Neural cell (in vitro differentiated cells): Measurements from ENCODE around the gene NTF4. TPM values are rescaled to one million over a fixed set of nuclear protein-coding genes. Genes with fewer than 3 reads are reported as not detected.
"Not testable (repeated sequence)": the region's sequence is repeated elsewhere in the genome, so short reads cannot be mapped to it uniquely, and the experiment has no call there.

Experiments
- H2AFZ ChIP-seq: fragments of 200-600, 300-800 bp; sonication (generic), shearing (Covaris generic); 2 replicates; pipeline ENCODE4 v1.6.0; 2014; ENCODE audit warnings: low read depth, mild to moderate bottlenecking, antibody characterized with exemption, low read length, moderate library complexity
- H3F3A ChIP-seq: fragments of 200-600 bp; shearing (Covaris generic); 2 replicates; pipeline ENCODE4 v1.6.1; 2016; ENCODE audit warnings: mild to moderate bottlenecking, moderate library complexity, mixed read lengths, antibody characterized with exemption, low read length; ENCODE audit not compliant: insufficient read depth, poor library complexity, severe bottlenecking
- H3K27ac ChIP-seq: fragments of 200-600, 300-800 bp; sonication (generic), shearing (Covaris generic); 2 replicates; pipeline ENCODE4 v1.5.1; 2014; ENCODE audit warnings: mild to moderate bottlenecking, low read length, moderate library complexity
- H3K27me3 ChIP-seq: fragments of 300-800, 200-600 bp; sonication (generic), shearing (Covaris generic); 2 replicates; pipeline ENCODE4 v1.6.0; 2014; ENCODE audit warnings: mild to moderate bottlenecking, low read depth, low read length, moderate library complexity; ENCODE audit not compliant: insufficient read depth
- H3K36me3 ChIP-seq: fragments of 300-800, 200-600 bp; sonication (generic), shearing (Covaris generic); 2 replicates; pipeline ENCODE4 v1.5.1; 2014; ENCODE audit warnings: mild to moderate bottlenecking, antibody characterized with exemption, low read length, moderate library complexity; ENCODE audit not compliant: insufficient read depth
- H3K4me2 ChIP-seq: fragments of 300-800, 200-600 bp; sonication (generic), shearing (Covaris generic); 2 replicates; pipeline ENCODE4 v1.6.0; 2014; ENCODE audit warnings: mild to moderate bottlenecking, low read length
- H3K4me3 ChIP-seq: fragments of 300-800, 200-600 bp; sonication (generic), shearing (Covaris generic); 2 replicates; pipeline ENCODE4 v1.5.1; 2014; ENCODE audit warnings: mild to moderate bottlenecking, low read length, moderate library complexity
- H3K79me2 ChIP-seq: fragments of 200-600 bp; shearing (Covaris generic); replicated peaks from 2 replicates; pipeline ENCODE4 v1.6.0; 2014; ENCODE audit warnings: mild to moderate bottlenecking, low read length, moderate library complexity; ENCODE audit not compliant: insufficient read depth
- H3K9ac ChIP-seq: fragments of 300-800, 200-600 bp; sonication (generic), shearing (Covaris generic); 2 replicates; pipeline ENCODE4 v1.6.1; 2016; ENCODE audit warnings: mild to moderate bottlenecking, low read length, mixed read lengths
- H3K9me2 ChIP-seq: fragments of 200-600 bp; shearing (Covaris generic); 2 replicates; pipeline ENCODE4 v1.6.1; 2016; ENCODE audit warnings: mild to moderate bottlenecking, low read length, mixed read lengths; ENCODE audit not compliant: insufficient read depth
- H3K9me3 ChIP-seq: fragments of 200-600, 300-800 bp; sonication (generic), shearing (Covaris generic); 2 replicates; pipeline ENCODE4 v1.6.1; 2016; ENCODE audit warnings: mild to moderate bottlenecking, mixed run types, low read length, moderate library complexity, mixed read lengths
- H4K20me1 ChIP-seq: fragments of 200-600 bp; shearing (Covaris generic); 2 replicates; pipeline ENCODE4 v1.6.1; 2016; ENCODE audit warnings: mild to moderate bottlenecking, mixed run types; ENCODE audit not compliant: insufficient read depth
- EP300 ChIP-seq: fragments of 450-650 bp; conservative IDR thresholded peaks from 2 replicates; pipeline ENCODE4 v1.6.1; 2014; ENCODE audit warnings: antibody characterized with exemption, mild to moderate bottlenecking, moderate library complexity; ENCODE audit not compliant: poor library complexity, severe bottlenecking
- EZH2 ChIP-seq: fragments of 200-600, 300-800 bp; shearing (Covaris generic), sonication (generic); IDR thresholded peaks from 2 replicates; pipeline ENCODE4 v1.6.1; 2014; ENCODE audit warnings: antibody characterized with exemption, low read length, borderline replicate concordance, mild to moderate bottlenecking; ENCODE audit not compliant: insufficient read depth, poor library complexity, severe bottlenecking
- MXI1 ChIP-seq: fragments of 450-650 bp; conservative IDR thresholded peaks from 2 replicates; pipeline ENCODE4 v1.6.1; 2014; ENCODE audit warnings: antibody characterized with exemption, mild to moderate bottlenecking; ENCODE audit not compliant: poor library complexity, severe bottlenecking
- POLR2AphosphoS5 ChIP-seq: IDR thresholded peaks from 2 replicates; pipeline ENCODE4 v1.6.1; 2012
- RAD21 ChIP-seq: fragments of 450-650 bp; conservative IDR thresholded peaks from 2 replicates; pipeline ENCODE4 v1.6.1; 2014; ENCODE audit warnings: antibody characterized with exemption, mild to moderate bottlenecking, moderate library complexity
- REST ChIP-seq: IDR thresholded peaks from 2 replicates; pipeline ENCODE4 v1.6.1; 2012; ENCODE audit warnings: borderline replicate concordance
- SMC3 ChIP-seq: fragments of 450-650 bp; conservative IDR thresholded peaks from 2 replicates; pipeline ENCODE4 v1.6.1; 2014; ENCODE audit warnings: antibody characterized with exemption, mild to moderate bottlenecking, moderate library complexity; ENCODE audit not compliant: poor library complexity
- TAF1 ChIP-seq: IDR thresholded peaks from 2 replicates; pipeline ENCODE4 v1.6.1; 2012; ENCODE audit warnings: low read depth
- polyA plus RNA-seq: library from polyadenylated mRNA; depleted of rRNA; stranded (reverse); fragments of >200 nt; gene quantifications from 2 replicates; pipeline ENCODE4 v1.2.3, GENCODE V29; 2014
- TF ChIP-seq, protein P1 (sequence below): fragments of 450-650 bp; IDR thresholded peaks from 2 replicates; pipeline ENCODE4 v1.5.1; 2014; ENCODE audit warnings: antibody characterized with exemption, mild to moderate bottlenecking, moderate library complexity; ENCODE audit not compliant: poor library complexity, severe bottlenecking

Gene NTF4
- polyA plus RNA-seq, 1 donor from 2014 or later, result not detected

GRCh38 chr19:49019242-49019932, 45.2 kb downstream of the NTF4 start:
- Histone ChIP-seq H3K4me3 (no peak overlapping the region), H3K4me2 (no peak overlapping the region), H3K27me3 (peaks cover 13% of the 10 kb centered on the region)

DNA sequence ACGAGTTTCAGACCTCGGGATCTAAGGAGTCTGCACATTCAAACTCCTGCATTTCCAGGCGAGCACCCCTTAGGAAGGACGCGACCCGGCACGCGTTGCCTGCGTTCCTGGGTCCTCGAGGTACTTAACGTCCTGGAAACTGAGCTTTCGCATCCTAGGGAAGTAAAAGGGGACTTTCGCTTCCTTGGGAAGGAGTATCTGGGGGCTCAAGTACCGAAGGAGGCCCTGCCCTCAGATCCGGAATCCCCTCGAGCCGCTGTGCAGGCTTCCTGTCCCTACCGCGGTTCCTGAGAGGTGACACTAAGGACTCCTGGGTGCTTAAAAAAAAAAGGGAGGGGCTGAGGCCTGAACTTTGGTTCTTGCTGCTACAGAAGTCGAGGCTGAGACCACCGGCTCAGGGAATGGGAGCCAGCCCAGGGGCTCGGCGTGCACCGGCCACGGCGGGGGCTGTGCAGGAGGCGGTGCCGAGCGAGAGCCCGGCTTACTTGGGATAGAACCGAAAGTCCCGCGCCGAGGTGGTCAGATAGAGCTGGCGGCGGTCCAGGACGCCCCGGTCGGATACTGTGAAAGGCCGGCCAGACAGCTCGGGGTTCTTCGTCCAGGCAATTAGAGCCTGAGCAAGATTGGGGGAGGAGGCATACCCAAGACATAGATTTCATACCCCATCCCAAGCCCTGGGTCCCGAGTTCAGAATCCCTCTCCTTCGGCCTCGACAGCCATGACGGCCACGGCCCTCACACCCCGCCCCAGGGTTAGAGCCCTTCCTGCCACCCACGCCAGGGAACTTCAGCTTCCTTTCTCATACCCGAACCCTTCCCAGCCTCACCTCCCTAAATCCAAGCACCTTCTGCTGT, 46.0 kb downstream of the NTF4 start:
- H3K9ac ChIP-seq, H3K4me2 ChIP-seq, H3K9me2 ChIP-seq, H3K4me3 ChIP-seq, H3K27ac ChIP-seq, H2AFZ ChIP-seq, H3K79me2 ChIP-seq, H3F3A ChIP-seq, H3K36me3 ChIP-seq, H3K9me3 ChIP-seq, H4K20me1 ChIP-seq: not testable (repeated sequence)
- peaks cover 13% of the 10 kb centered on the region for H3K27me3 ChIP-seq

More at GRCh38 chr19:49019242-49019932, 45.2 kb downstream of the NTF4 start:
- Histone ChIP-seq H3K79me2 (no peaks in the 10 kb centered on the region), H3K9me2 (no peaks in the 10 kb centered on the region), H3K27ac (no peak overlapping the region), H3K9ac (no peak overlapping the region), H4K20me1 (no peaks in the 10 kb centered on the region), H3K36me3 (no peaks in the 10 kb centered on the region), H2AFZ (no peak overlapping the region), H3K9me3 (no peaks in the 10 kb centered on the region), H3F3A (no peaks in the 10 kb centered on the region)
- no peak for TF ChIP-seq REST
- TF ChIP-seq, protein P1, sequence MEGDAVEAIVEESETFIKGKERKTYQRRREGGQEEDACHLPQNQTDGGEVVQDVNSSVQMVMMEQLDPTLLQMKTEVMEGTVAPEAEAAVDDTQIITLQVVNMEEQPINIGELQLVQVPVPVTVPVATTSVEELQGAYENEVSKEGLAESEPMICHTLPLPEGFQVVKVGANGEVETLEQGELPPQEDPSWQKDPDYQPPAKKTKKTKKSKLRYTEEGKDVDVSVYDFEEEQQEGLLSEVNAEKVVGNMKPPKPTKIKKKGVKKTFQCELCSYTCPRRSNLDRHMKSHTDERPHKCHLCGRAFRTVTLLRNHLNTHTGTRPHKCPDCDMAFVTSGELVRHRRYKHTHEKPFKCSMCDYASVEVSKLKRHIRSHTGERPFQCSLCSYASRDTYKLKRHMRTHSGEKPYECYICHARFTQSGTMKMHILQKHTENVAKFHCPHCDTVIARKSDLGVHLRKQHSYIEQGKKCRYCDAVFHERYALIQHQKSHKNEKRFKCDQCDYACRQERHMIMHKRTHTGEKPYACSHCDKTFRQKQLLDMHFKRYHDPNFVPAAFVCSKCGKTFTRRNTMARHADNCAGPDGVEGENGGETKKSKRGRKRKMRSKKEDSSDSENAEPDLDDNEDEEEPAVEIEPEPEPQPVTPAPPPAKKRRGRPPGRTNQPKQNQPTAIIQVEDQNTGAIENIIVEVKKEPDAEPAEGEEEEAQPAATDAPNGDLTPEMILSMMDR, result no peak
- no peak for TF ChIP-seq MXI1
- no peak for TF ChIP-seq SMC3
- no peak for TF ChIP-seq RAD21
- no peak for TF ChIP-seq EP300
- no peak for TF ChIP-seq POLR2AphosphoS5
- TF ChIP-seq TAF1, result no peak
- no peak for TF ChIP-seq EZH2
